Activated T-helper 17 cell treated with anti-CD3 and anti-CD28 coated beads, Interleukin-2, amount 50 U/mL, for 72 hours (primary cell): Measurements from ENCODE around the gene GHR. TPM values are rescaled to one million over a fixed set of nuclear protein-coding genes. Genes with fewer than 3 reads are reported as not detected.
A peak's percentile ranks its signal among the peaks of the same experiment; 100 is the strongest.

ENCODE experiments used
- ATAC-seq: fragments of 150-1000 bp; cut with Tn5 transposase; replicated peaks from 2 replicates; pipeline ENCODE4 v1.10.0; 2021; ENCODE audit warnings: mild to moderate bottlenecking, moderate library complexity
- H3K27ac Mint-ChIP-seq: one replicate; pipeline ENCODE4 v1.8.0; 2022; ENCODE audit warnings: mixed read lengths
- H3K27me3 Mint-ChIP-seq: one replicate; pipeline ENCODE4 v1.8.0; 2022; ENCODE audit warnings: mixed read lengths
- H3K36me3 Mint-ChIP-seq: one replicate; pipeline ENCODE4 v1.8.0; 2022; ENCODE audit warnings: low read depth, mild to moderate bottlenecking, mixed read lengths
- H3K4me1 Mint-ChIP-seq: one replicate; pipeline ENCODE4 v1.8.0; 2022; ENCODE audit warnings: mixed read lengths
- H3K4me3 Mint-ChIP-seq: one replicate; pipeline ENCODE4 v1.8.0; 2022; ENCODE audit warnings: mild to moderate bottlenecking, mixed read lengths
- H3K9me3 Mint-ChIP-seq: one replicate; pipeline ENCODE4 v1.8.0; 2022; ENCODE audit warnings: mixed read lengths
- total RNA-seq, 2 donors: library from RNA; stranded (reverse); gene quantifications; one replicate each; pipeline ENCODE4 v1.2.3, GENCODE V29; 2022

Gene GHR
- total RNA-seq, 2 donors from 2014 or later, result not detected

GRCh38 chr5:42579320-42579719 lies 156.1 kb downstream of the GHR start:
- Mint-ChIP-seq H3K4me1 (peaks cover 5% of the 10 kb centered on the region), H3K4me3 (no peak overlapping the region), H3K27ac (no peak overlapping the region), H3K9me3 (no peaks in the 10 kb centered on the region), H3K27me3 (peaks cover 20% of the 10 kb centered on the region), H3K36me3 (no peaks in the 10 kb centered on the region)
- no peak for ATAC-seq

DNA sequence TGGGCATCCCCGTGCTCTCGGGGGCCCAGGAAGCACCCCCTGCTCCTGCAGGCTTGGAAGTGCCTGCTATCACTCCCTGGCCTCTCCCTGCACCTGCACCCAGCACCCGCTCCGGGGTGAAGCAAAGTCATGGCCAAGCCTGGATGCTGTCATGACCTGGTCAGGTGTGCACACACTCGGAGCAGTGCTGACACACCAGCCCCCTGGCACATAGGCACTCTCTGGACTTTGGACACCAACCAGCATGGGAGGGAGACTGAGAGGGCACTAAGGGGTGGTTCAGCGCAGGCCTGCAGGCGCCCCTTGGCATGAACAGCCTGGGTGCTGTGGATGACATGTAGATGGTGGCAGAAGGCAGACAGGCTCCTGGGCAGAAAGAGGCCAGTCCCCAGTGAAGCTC lies 158.6 kb downstream of the GHR start:
- Mint-ChIP-seq H3K4me1 (peaks cover 5% of the 10 kb centered on the region), H3K27ac (no peak overlapping the region), H3K9me3 (no peaks in the 10 kb centered on the region), H3K36me3 (no peaks in the 10 kb centered on the region), H3K27me3 (peaks cover 14% of the 10 kb centered on the region), H3K4me3 (no peak overlapping the region)
- ATAC-seq, result peak; percentile 14

GRCh38 chr5:42582723-42583122 lies 159.5 kb downstream of the GHR start:
- Mint-ChIP-seq H3K4me3 (no peak overlapping the region), H3K27ac (no peak overlapping the region), H3K36me3 (no peaks in the 10 kb centered on the region), H3K27me3 (peaks cover 16% of the 10 kb centered on the region), H3K9me3 (no peaks in the 10 kb centered on the region), H3K4me1 (peaks cover 5% of the 10 kb centered on the region)
- ATAC-seq, result no peak

- H3K36me3 Mint-ChIP-seq, result no peaks in the 10 kb centered on the region
- peaks cover 20% of the 10 kb centered on the region for H3K27me3 Mint-ChIP-seq
- H3K27ac Mint-ChIP-seq, result no peak overlapping the region
- peaks cover 5% of the 10 kb centered on the region for H3K4me1 Mint-ChIP-seq
- H3K9me3 Mint-ChIP-seq, result no peaks in the 10 kb centered on the region
- ATAC-seq, result no peak
- H3K4me3 Mint-ChIP-seq, result no peak overlapping the region
Observed at GRCh38 chr5:42583322-42583721, 160.1 kb downstream of the GHR start.

- Mint-ChIP-seq H3K4me3 (no peak overlapping the region), H3K4me1 (peaks cover 5% of the 10 kb centered on the region), H3K36me3 (no peaks in the 10 kb centered on the region), H3K27me3 (peaks cover 20% of the 10 kb centered on the region), H3K27ac (no peak overlapping the region), H3K9me3 (no peaks in the 10 kb centered on the region)
- ATAC-seq, result no peak
Observed at GRCh38 chr5:42586625-42587024, 163.4 kb downstream of the GHR start.

GRCh38 chr5:42587096-42587723 lies 164.0 kb downstream of the GHR start:
- Mint-ChIP-seq H3K9me3 (no peaks in the 10 kb centered on the region), H3K27me3 (peaks cover 20% of the 10 kb centered on the region), H3K36me3 (no peaks in the 10 kb centered on the region), H3K4me3 (no peak overlapping the region), H3K4me1 (peaks cover 5% of the 10 kb centered on the region), H3K27ac (no peak overlapping the region)
- ATAC-seq, result no peak

DNA sequence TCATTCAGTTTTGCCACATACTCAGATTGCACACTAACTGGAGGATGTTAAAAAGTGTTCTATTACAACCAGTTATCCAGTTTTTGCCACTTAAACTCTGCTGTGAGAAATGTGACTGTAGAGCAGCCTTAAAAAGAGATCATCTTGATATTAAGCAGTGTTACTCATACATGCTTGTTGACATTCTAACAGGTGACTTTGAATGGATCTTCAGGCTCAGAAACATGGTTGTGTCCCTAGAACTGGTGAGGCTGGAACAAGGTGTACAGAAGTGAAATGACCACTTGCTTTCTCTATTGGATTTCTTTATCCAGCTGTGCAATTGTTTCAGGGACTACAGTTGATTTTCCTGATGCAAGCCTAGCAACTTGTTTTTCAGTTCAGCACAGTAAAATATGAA lies 167.3 kb downstream of the GHR start:
- Mint-ChIP-seq H3K36me3 (no peaks in the 10 kb centered on the region), H3K4me1 (no peaks in the 10 kb centered on the region), H3K9me3 (no peaks in the 10 kb centered on the region), H3K27ac (no peak overlapping the region), H3K4me3 (no peak overlapping the region), H3K27me3 (peaks cover 15% of the 10 kb centered on the region)
- no peak for ATAC-seq

DNA sequence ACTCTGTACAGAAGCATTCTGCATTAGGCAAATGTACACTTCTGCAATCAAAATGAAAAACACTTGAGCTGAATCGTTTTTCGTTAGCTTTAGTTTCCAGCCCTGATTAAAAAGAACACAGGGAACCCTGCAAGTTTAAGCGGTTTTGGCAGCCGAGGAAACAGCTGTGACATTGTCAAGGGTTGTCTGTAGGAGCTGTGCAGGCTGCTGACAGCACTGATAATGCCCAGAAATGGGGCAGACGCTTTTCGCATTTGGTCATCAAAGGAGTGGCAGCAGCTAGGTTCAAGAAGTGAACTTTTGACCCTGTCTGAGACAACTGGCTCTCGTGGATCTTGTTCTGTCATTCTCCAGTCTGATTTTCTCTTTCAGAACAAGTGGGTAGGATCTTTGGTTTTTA lies 167.8 kb downstream of the GHR start:
- H3K9me3 Mint-ChIP-seq, result no peaks in the 10 kb centered on the region
- no peak for ATAC-seq
- no peaks in the 10 kb centered on the region for H3K4me1 Mint-ChIP-seq
- no peak overlapping the region for H3K27ac Mint-ChIP-seq
- H3K4me3 Mint-ChIP-seq, result no peak overlapping the region
- H3K27me3 Mint-ChIP-seq, result peaks cover 15% of the 10 kb centered on the region
- no peaks in the 10 kb centered on the region for H3K36me3 Mint-ChIP-seq

DNA sequence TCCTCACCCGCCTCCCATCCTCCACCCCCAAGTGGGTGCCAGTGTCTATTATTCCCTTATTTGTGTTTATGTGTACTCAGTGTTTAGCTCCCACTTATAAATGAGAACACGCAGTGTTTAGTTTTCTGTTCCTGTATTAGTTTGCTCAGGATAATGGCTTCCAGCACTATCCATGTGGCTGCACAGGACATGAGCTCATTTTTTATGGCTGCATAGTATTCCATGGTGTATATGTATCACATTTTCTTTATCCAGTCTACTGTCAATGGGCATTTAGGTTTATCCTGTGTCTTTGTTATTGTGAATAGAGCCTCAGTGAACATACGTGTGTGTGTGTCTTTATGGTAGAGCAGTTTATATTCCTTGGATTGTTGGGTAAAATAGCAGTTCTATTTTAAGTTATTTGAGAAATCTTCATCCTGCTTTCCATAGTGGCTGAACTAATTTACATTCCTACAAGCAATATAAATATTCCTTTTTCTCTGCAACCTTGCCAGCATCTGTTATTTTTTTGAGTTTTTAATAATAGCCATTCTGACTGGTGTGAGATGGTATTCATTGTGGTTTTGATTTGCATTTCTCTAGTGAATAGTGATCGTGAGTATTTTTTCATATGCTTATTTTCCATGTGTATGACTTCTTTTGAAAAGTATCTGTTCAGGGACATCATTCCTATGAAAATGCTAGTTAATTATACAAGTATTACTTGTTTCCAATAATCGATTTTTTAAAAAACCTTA lies 169.3 kb downstream of the GHR start:
- no peak overlapping the region for H3K4me3 Mint-ChIP-seq
- no peaks in the 10 kb centered on the region for H3K36me3 Mint-ChIP-seq
- no peak overlapping the region for H3K27ac Mint-ChIP-seq
- no peak for ATAC-seq
- H3K27me3 Mint-ChIP-seq, result peaks cover 14% of the 10 kb centered on the region
- no peaks in the 10 kb centered on the region for H3K4me1 Mint-ChIP-seq
- H3K9me3 Mint-ChIP-seq, result no peaks in the 10 kb centered on the region

DNA sequence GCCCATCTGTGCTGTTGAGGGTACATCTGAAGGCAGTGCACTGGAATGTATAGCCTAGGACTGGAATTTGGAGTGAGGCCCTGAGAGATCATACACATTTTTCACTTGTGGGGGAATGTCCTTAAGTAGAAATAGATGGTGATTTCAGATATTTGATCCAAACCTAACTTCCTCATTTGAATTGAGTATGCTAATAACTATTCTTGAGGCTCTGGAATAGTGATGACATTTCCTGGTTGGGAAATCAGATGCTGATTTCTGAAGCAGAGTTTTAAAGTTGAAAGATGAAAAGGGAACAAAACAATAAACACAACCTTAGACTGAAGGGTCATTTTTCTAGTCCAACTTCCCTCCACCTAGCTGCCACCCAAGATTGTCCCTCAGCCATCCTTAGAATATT lies 170.4 kb downstream of the GHR start:
- ATAC-seq, result no peak
- Mint-ChIP-seq H3K27ac (no peak overlapping the region), H3K4me1 (no peaks in the 10 kb centered on the region), H3K27me3 (peaks cover 7% of the 10 kb centered on the region), H3K4me3 (no peak overlapping the region), H3K9me3 (no peaks in the 10 kb centered on the region), H3K36me3 (no peaks in the 10 kb centered on the region)

- H3K4me1 Mint-ChIP-seq, result no peaks in the 10 kb centered on the region
- H3K27me3 Mint-ChIP-seq, result no peaks in the 10 kb centered on the region
- H3K4me3 Mint-ChIP-seq, result no peak overlapping the region
- no peaks in the 10 kb centered on the region for H3K9me3 Mint-ChIP-seq
- no peaks in the 10 kb centered on the region for H3K36me3 Mint-ChIP-seq
- no peak for ATAC-seq
- no peak overlapping the region for H3K27ac Mint-ChIP-seq
Observed at GRCh38 chr5:42595597-42595996, 172.4 kb downstream of the GHR start.

DNA sequence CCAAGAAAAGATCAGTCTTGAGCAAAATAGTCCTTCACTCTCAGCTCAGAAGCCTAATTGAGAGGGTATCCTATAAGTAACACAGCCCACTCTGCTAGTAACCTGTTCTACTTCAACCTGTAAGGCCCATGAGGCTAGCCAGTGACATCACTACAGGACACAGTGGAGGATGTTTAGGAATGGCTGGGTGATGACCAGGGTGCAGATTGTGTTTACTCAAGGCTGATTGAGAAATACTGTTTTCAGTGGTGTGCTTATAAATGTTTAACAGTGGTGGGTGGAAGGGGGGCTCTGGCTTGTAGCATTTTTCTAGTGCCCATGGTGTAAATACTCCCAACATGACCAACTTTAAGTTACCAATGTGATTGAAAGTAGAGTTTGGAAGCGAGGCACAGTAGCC lies 173.6 kb downstream of the GHR start:
- Mint-ChIP-seq H3K4me1 (no peaks in the 10 kb centered on the region), H3K36me3 (no peaks in the 10 kb centered on the region), H3K4me3 (no peak overlapping the region), H3K27me3 (no peaks in the 10 kb centered on the region), H3K27ac (no peak overlapping the region), H3K9me3 (no peaks in the 10 kb centered on the region)
- ATAC-seq, result no peak

- no peaks in the 10 kb centered on the region for H3K36me3 Mint-ChIP-seq
- no peak for ATAC-seq
- no peaks in the 10 kb centered on the region for H3K27me3 Mint-ChIP-seq
- H3K9me3 Mint-ChIP-seq, result no peaks in the 10 kb centered on the region
- no peaks in the 10 kb centered on the region for H3K4me1 Mint-ChIP-seq
- H3K27ac Mint-ChIP-seq, result no peak overlapping the region
- no peak overlapping the region for H3K4me3 Mint-ChIP-seq
Observed at GRCh38 chr5:42597318-42597937, 174.2 kb downstream of the GHR start.

GRCh38 chr5:42598311-42598710 lies 175.1 kb downstream of the GHR start:
- no peaks in the 10 kb centered on the region for H3K4me1 Mint-ChIP-seq
- no peaks in the 10 kb centered on the region for H3K36me3 Mint-ChIP-seq
- no peak for ATAC-seq
- H3K27ac Mint-ChIP-seq, result no peak overlapping the region
- no peaks in the 10 kb centered on the region for H3K9me3 Mint-ChIP-seq
- H3K27me3 Mint-ChIP-seq, result peaks cover 2% of the 10 kb centered on the region
- H3K4me3 Mint-ChIP-seq, result no peak overlapping the region

- H3K4me1 Mint-ChIP-seq, result no peaks in the 10 kb centered on the region
- H3K4me3 Mint-ChIP-seq, result no peak overlapping the region
- ATAC-seq, result no peak
- H3K27ac Mint-ChIP-seq, result no peak overlapping the region
- peaks cover 5% of the 10 kb centered on the region for H3K27me3 Mint-ChIP-seq
- H3K9me3 Mint-ChIP-seq, result no peaks in the 10 kb centered on the region
- no peaks in the 10 kb centered on the region for H3K36me3 Mint-ChIP-seq
Observed at GRCh38 chr5:42599106-42599505, 175.9 kb downstream of the GHR start.
